ENCODE measurements around the gene TPCN2. TPM values are rescaled to one million over a fixed set of nuclear protein-coding genes. Genes with fewer than 3 reads are reported as not detected.

Gene TPCN2
- total RNA-seq, 1 experiment from 2014 or later: 28.9 TPM

DNA sequence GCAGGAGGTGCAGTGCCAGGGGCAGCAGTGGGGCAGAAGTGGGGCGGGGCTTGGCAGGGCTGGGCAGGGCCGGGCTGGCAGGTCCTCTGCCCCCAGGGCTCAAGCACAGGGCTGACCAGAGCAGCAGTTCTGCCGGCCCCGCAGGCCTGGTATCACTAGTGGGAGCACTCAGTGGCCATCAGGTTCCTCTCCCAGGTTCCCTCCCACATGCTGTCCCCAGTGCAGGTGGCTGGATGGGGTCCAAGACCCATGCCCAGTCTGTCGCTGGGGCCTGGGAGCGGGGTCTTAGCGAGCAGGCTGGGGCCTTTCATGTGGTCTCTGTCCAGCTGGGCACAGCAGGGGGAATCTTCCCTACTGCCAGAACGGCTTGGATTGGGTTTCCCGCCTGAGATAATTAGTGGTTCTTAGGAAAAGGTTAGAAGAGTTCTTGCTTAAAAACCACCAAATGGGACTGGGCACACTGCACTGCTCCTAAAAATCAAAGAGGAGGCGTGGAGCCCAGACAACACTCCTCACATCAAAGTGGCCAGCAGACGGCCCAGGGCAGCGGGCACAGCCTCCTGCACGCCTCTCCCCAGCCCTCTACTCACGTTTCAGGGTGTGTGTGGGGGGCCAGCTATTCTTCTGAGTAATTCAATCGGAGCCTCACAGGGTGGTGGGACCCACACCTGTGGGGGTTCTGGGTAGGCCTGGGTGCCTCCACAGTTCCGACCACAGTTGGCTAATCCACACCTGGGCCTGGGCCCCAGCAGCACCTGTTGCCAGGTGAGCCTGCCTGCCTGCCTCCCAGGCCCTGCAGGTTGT is 45.6 kb downstream of the TPCN2 start:
- POLR2A ChIA-PET (ENCODE audit: low non-redundant PET): no interaction called here
- no peak for DNase-seq (ENCODE audit: low spot score)
- CTCF ChIA-PET: no interaction called here
- Histone ChIP-seq H3K36me3 (ENCODE audit: insufficient read depth, low read length, poor library complexity, severe bottlenecking) (peaks cover 3% of the 10 kb centered on the region), H3K27ac (ENCODE audit: low read depth, low read length, poor library complexity, severe bottlenecking) (no peak overlapping the region), H3K4me3 (ENCODE audit: low read depth, low read length, poor library complexity, severe bottlenecking) (no peak overlapping the region), H3K27me3 (replicated peaks; ENCODE audit: insufficient read depth, low read depth, low read length, poor library complexity) (no peaks in the 10 kb centered on the region), H3K4me1 (ENCODE audit: insufficient read depth, low read length, poor library complexity, severe bottlenecking) (no peaks in the 10 kb centered on the region), H3K9me3 (ENCODE audit: low read depth, low read length, poor library complexity, severe bottlenecking) (no peaks in the 10 kb centered on the region)
- no peak for TF ChIP-seq EZH2 (IDR thresholded peaks at IDR 0.05; ENCODE audit: borderline replicate concordance, low read depth, low read length, poor library complexity, severe bottlenecking)
- TF ChIP-seq, protein P1, sequence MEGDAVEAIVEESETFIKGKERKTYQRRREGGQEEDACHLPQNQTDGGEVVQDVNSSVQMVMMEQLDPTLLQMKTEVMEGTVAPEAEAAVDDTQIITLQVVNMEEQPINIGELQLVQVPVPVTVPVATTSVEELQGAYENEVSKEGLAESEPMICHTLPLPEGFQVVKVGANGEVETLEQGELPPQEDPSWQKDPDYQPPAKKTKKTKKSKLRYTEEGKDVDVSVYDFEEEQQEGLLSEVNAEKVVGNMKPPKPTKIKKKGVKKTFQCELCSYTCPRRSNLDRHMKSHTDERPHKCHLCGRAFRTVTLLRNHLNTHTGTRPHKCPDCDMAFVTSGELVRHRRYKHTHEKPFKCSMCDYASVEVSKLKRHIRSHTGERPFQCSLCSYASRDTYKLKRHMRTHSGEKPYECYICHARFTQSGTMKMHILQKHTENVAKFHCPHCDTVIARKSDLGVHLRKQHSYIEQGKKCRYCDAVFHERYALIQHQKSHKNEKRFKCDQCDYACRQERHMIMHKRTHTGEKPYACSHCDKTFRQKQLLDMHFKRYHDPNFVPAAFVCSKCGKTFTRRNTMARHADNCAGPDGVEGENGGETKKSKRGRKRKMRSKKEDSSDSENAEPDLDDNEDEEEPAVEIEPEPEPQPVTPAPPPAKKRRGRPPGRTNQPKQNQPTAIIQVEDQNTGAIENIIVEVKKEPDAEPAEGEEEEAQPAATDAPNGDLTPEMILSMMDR (conservative IDR thresholded peaks at IDR 0.05; ENCODE audit: low read depth, low read length): no peak
- BruUV-seq (replicated peaks): no TSS peak
- intact Hi-C loops (cut with micrococcal nuclease; ENCODE audit: unreplicated experiment): no loop called here

DNA sequence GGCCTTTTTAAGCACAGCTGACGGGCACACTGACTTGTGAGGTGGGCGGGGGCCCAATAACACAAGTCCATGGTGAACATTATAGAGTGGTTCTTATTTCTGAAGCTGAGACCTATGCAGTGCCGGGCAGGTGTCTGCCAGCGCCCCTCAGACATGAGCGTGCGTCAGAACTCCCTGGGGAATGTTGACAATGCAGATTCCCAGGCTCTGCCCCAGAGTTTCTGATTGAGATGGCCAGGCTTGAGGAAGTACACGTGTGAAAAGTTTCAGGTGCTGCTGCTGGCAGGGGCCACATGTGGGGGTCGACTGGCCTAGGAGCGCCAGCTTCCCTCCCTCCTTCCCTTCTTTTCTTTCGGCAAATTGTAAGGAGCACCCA is 46.2 kb downstream of the TPCN2 start:
- TF ChIP-seq, protein P1 (conservative IDR thresholded peaks at IDR 0.05; ENCODE audit: low read depth, low read length): no peak
- TF ChIP-seq EZH2 (IDR thresholded peaks at IDR 0.05; ENCODE audit: borderline replicate concordance, low read depth, low read length, poor library complexity, severe bottlenecking): no peak
- no peaks in the 10 kb centered on the region for H3K36me3 ChIP-seq (ENCODE audit: insufficient read depth, low read length, poor library complexity, severe bottlenecking)
- POLR2A ChIA-PET (ENCODE audit: low non-redundant PET): no interaction called here
- no TSS peak for BruUV-seq (replicated peaks)
- intact Hi-C loops (cut with micrococcal nuclease; ENCODE audit: unreplicated experiment): no loop called here
- CTCF ChIA-PET: no interaction called here
- no peak overlapping the region for H3K27ac ChIP-seq (ENCODE audit: low read depth, low read length, poor library complexity, severe bottlenecking)
- no peak overlapping the region for H3K4me3 ChIP-seq (ENCODE audit: low read depth, low read length, poor library complexity, severe bottlenecking)
- H3K9me3 ChIP-seq (ENCODE audit: low read depth, low read length, poor library complexity, severe bottlenecking): no peaks in the 10 kb centered on the region
- no peaks in the 10 kb centered on the region for H3K27me3 ChIP-seq (replicated peaks; ENCODE audit: insufficient read depth, low read depth, low read length, poor library complexity)
- DNase-seq (ENCODE audit: low spot score): no peak
- no peaks in the 10 kb centered on the region for H3K4me1 ChIP-seq (ENCODE audit: insufficient read depth, low read length, poor library complexity, severe bottlenecking)

GRCh38 chr11:69095300-69095699 is 46.6 kb downstream of the TPCN2 start:
- no TSS peak for BruUV-seq (replicated peaks)
- H3K27ac ChIP-seq (ENCODE audit: low read depth, low read length, poor library complexity, severe bottlenecking): no peak overlapping the region
- H3K4me1 ChIP-seq (ENCODE audit: insufficient read depth, low read length, poor library complexity, severe bottlenecking): no peaks in the 10 kb centered on the region
- H3K36me3 ChIP-seq (ENCODE audit: insufficient read depth, low read length, poor library complexity, severe bottlenecking): no peaks in the 10 kb centered on the region
- no peak for TF ChIP-seq EZH2 (IDR thresholded peaks at IDR 0.05; ENCODE audit: borderline replicate concordance, low read depth, low read length, poor library complexity, severe bottlenecking)
- TF ChIP-seq, protein P1 (conservative IDR thresholded peaks at IDR 0.05; ENCODE audit: low read depth, low read length): no peak
- H3K27me3 ChIP-seq (replicated peaks; ENCODE audit: insufficient read depth, low read depth, low read length, poor library complexity): no peaks in the 10 kb centered on the region
- no peaks in the 10 kb centered on the region for H3K9me3 ChIP-seq (ENCODE audit: low read depth, low read length, poor library complexity, severe bottlenecking)
- no peak for DNase-seq (ENCODE audit: low spot score)
- ChIA-PET CTCF (no interaction called here), POLR2A (ENCODE audit: low non-redundant PET) (no interaction called here)
- intact Hi-C loops (cut with micrococcal nuclease; ENCODE audit: unreplicated experiment): no loop called here
- H3K4me3 ChIP-seq (ENCODE audit: low read depth, low read length, poor library complexity, severe bottlenecking): no peak overlapping the region

Data from A673 (cell line).